Heart left ventricle (tissue), 16 donors: ENCODE results near the gene KCNQ2. TPM values are rescaled to one million over a fixed set of nuclear protein-coding genes. Genes with fewer than 3 reads are reported as not detected.

Experiments used
- ATAC-seq, 4 donors: fragments of 200-7000 bp; cut with Tn5 transposase; one replicate each; pipeline ENCODE4 v1.9.1; 2020 to 2022; ENCODE audit warnings: moderate library complexity in 4 of 4, mild to moderate bottlenecking in 3 of 4, moderate number of reproducible peaks in 1 of 4
- DNase-seq, 5 donors: peaks; one replicate each; pipeline ENCODE4 v3.0.0-alpha.2; 2020
- H3K27ac ChIP-seq, 12 donors: fragments of 200-600 bp; sonication (generic) in 4 of 12; one replicate each; pipeline versions ENCODE4 v1.5.0 to v1.8.0; 2016 to 2022; ENCODE audit warnings: mild to moderate bottlenecking in 2 of 12
- H3K27me3 ChIP-seq, 9 donors: fragments of 200-600 bp; sonication (generic) in 2 of 9; one replicate each; pipeline versions ENCODE4 v1.5.1 to v1.8.0; 2016 to 2022; ENCODE audit warnings: mild to moderate bottlenecking in 3 of 9
- H3K36me3 ChIP-seq, 9 donors: fragments of 200-600 bp; sonication (generic) in 2 of 9; one replicate each; pipeline versions ENCODE4 v1.5.0 to v1.8.0; 2018 to 2022; ENCODE audit warnings: mild to moderate bottlenecking in 2 of 9
- H3K4me1 ChIP-seq, 12 donors: fragments of 200-600 bp; sonication (generic) in 4 of 12; one replicate each; pipeline versions ENCODE4 v1.5.0 to v1.8.0; 2016 to 2022; ENCODE audit warnings: mild to moderate bottlenecking in 3 of 12
- H3K4me3 ChIP-seq, 12 donors: fragments of 200-600 bp; sonication (generic) in 4 of 12; one replicate each; pipeline versions ENCODE4 v1.5.0 to v1.8.0; 2017 to 2022; ENCODE audit warnings: mild to moderate bottlenecking in 9 of 12, moderate library complexity in 4 of 12
- H3K9me3 ChIP-seq, 12 donors: fragments of 200-600 bp; sonication (generic) in 4 of 12; one replicate each; pipeline versions ENCODE4 v1.5.0 to v1.8.0; 2016 to 2022; ENCODE audit warnings: mild to moderate bottlenecking in 1 of 12
- CTCF ChIP-seq, 12 donors: fragments of 200-600 bp; sonication (generic) in 4 of 12; IDR thresholded peaks; one replicate each; pipeline versions ENCODE4 v1.5.0 to v1.8.0; 2018 to 2022; ENCODE audit warnings: antibody characterized with exemption in 12 of 12, mild to moderate bottlenecking in 5 of 12
- POLR2A ChIP-seq, 2 donors: fragments of 450-650 bp; IDR thresholded peaks; one replicate each; pipeline ENCODE4 v1.6.1; 2017; ENCODE audit warnings: antibody characterized with exemption in 2 of 2, mild to moderate bottlenecking in 2 of 2, moderate library complexity in 2 of 2
- WGBS, 4 donors: extraction: QIAGEN DNeasy Blood & Tissue Kit in 2 of 4; methylation state at CpG; one replicate each; pipeline versions ENCODE4 v1.1.5 to v1.1.7; 2013 to 2018; 5-methylcytosine and 5-hydroxymethylcytosine counted together
- intact Hi-C, 10 donors: fragments of 100-400 bp; cut with DNase I; formaldehyde crosslinking; loops; one replicate each; pipeline versions ENCODE4 v1.11.1 to v1.14.2; 2022
- polyA plus RNA-seq, 2 donors: library from polyadenylated mRNA; stranded (reverse); fragments of 200-250 nt; gene quantifications; one replicate each; pipeline ENCODE4 v1.2.3, GENCODE V29; 2013
- total RNA-seq, 9 donors: library from RNA; depleted of rRNA in 2 of 9; stranded (reverse); fragments of >200 nt in 2 of 9; fragmentation: NEBNext Ultra II Directional in 3 of 9; extraction: Animal tissue kit (Norgen Biotek cat#: 25700) in 3 of 9; gene quantifications; one replicate each; pipeline versions ENCODE4 v1.1.0 to v1.2.4, GENCODE V29; 2016 to 2023
- donor health status: ischemic (EF 13 %, LVEDD 7.1; RV severe dilation, severe dysfunction).
- donor health status: healthy with polysubstance abuse.
- donor health status: DM: no; HTN: yes; CAD: no.
- donor health status: DM: no; HTN: no; CAD: no.
- donor health status: ischemic (EF 25% LVEDD 6.9; RV normal size, moderate dysfunction).
- donor health status: ischemic (EF 25% LVEDD 5.7; RV mildly dilated, moderate dysfunction).
- donor health status: healthy.
- donor health status: DM: yes; HTN: yes; CAD: no.
- donor health status: ischemic (EF 35%, LVEDD 5.7; RV mildly dilated, moderate dysfunction).
- donor health status: nonischemic (EF 11% LVEDD 7.7; RV severe dilation, severe dysfunction).
- donor health status: DM: yes; HTN: yes; CAD: no.
- donor health status: PGD.
- donor health status: ischemic (EF 29% LVEDD 5.4; RV normal size, mild dysfunction).
- donor health status: nonischemic (EF 23%, LVEDD 6.1; RV moderate dilation, normal function).

KCNQ2 gene
- total and polyA plus RNA-seq, 11 donors = 0.06 to 2.6 (median 0.65) TPM; not detected in 7

DNA sequence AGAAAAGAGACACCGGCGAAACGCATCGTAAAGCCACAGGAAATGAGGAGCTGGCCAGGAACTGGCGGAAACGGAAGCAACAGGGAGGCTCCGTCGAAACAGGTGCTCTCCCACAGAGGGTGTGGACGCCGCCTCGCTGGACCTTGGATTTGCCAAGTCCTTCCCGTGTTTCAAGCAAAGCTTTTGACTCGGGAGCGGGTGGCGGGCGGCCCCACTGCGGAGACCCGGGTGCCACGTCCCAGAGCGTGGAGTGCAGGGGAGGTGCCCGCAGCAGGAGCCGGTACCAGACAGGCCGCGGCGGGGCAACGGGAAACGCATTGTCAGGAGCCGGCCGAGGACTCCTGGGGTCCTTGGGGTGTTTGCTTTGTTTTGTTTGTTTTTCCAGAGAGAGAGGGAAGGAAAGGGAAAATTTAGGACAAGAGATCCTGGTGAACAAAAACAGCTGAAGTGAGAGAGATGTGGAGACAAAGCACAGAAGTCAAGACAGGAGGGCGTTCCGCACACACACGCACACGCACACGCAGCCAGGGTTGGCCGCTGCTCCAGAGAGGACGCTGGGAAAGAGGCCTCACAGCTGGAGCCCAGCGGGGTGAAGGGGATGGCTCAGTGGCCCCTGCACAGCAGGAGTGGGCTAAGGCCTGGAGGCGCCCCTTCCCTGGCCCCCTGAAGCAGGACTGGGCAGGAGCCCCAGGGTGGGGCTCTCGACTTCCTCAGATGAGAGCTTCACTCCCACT lies 60.4 kb downstream of the KCNQ2 start:
- DNase-seq (no peak), ATAC-seq (no peak)
- TF ChIP-seq CTCF (IDR thresholded peaks at IDR 0.05) (no peak), POLR2A (IDR thresholded peaks at IDR 0.05) (no peak)
- Histone ChIP-seq H3K9me3 (no peaks in the 10 kb centered on the region), H3K4me1 (no peaks in the 10 kb centered on the region), H3K27me3 (peaks cover 4 to 57% (median 12%) of the 10 kb centered on the region in 9 donors), H3K27ac (no peak overlapping the region), H3K4me3 (no peak overlapping the region), H3K36me3 (no peaks in the 10 kb centered on the region)
- intact Hi-C loops = no loop called here
- 59 to 69% (median 66%) methylated on average over 37 to 39 of the region's 39 CpGs for WGBS, 4 donors

DNA sequence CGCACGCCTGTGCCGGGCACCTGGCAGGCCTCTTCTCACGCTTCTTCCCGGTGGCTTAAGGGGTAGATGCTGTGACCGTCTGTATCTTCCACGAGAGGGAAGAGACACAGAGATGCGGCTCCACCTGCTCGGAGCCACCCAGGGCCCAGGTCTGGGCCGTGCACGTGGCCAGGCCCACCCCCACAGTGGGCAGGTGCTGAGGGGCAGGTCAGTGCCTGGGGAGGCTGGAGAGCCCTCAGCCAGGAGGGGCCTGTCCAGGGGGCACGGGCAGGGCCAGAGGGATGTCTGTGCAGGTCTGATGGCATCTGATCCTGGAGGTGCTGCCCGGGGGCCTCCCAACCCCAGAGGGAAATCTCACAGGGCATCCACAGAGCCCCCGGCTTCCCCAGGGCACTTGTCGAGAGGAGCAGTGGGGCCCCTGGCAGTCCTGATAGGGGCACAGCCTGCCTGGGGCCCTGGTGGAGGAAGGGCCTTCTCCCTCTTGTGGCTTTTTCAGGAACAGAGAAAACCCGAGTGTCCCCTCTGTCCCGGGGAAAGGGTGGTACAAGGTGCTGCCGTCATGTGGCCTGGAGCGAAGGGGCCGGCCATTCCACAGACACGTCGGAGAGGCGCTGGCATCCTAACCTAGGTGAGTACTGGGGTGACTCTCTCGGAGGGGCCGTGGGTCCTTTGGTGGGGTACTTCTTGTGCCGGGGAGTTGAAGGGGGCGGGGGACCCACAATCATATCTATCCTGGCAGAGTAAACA lies 61.1 kb downstream of the KCNQ2 start:
- no peak for TF ChIP-seq CTCF (IDR thresholded peaks at IDR 0.05)
- TF ChIP-seq POLR2A (IDR thresholded peaks at IDR 0.05) = no peak
- intact Hi-C loops = no loop called here
- no peaks in the 10 kb centered on the region for H3K9me3 ChIP-seq
- H3K36me3 ChIP-seq = no peaks in the 10 kb centered on the region
- no peak overlapping the region for H3K4me3 ChIP-seq
- H3K27ac ChIP-seq = no peak overlapping the region
- 65 to 74% (median 67%) methylated on average over 17 to 27 of the region's 27 CpGs for WGBS, 4 donors
- no peak for DNase-seq
- no peaks in the 10 kb centered on the region for H3K4me1 ChIP-seq
- peaks cover 0 to 49% (median 9%) of the 10 kb centered on the region in 9 donors for H3K27me3 ChIP-seq
- peak in 1 of 4 donors; percentile 9 for ATAC-seq

DNA sequence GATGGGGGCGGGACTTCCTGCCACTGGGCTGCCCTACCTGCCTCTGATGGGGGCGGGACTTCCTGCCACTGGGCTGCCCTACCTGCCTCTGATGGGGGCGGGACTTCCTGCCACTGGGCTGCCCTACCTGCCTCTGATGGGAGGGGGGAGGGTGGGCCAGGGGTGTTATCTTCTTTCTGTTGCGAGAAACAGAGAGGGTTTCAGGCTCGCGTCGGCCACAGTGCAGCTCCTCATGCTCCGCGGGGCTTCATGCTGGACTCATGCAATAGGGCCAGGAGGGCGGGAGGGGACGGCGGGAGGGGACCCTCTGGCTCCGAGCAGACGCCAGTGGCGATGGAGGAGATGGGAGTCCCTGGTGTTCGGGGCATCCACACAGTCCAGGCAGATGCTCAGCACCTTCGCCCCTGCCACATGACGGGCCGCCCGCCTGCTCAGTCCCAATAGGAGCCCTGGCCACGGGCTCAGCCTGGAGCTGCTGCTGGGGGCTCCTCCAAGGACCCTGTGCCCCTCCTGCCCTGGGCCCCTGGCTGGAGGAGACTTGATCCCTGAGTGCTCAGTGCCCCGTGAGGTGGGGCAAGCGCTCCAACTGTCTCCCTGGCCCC lies 62.5 kb downstream of the KCNQ2 start:
- no peaks in the 10 kb centered on the region for H3K4me1 ChIP-seq
- ATAC-seq = no peak
- TF ChIP-seq POLR2A (IDR thresholded peaks at IDR 0.05) (no peak), CTCF (IDR thresholded peaks at IDR 0.05) (no peak)
- no peaks in the 10 kb centered on the region for H3K36me3 ChIP-seq
- H3K27me3 ChIP-seq = peaks cover 0 to 39% (median 7%) of the 10 kb centered on the region in 9 donors
- no peak overlapping the region for H3K27ac ChIP-seq
- DNase-seq = no peak
- no peaks in the 10 kb centered on the region for H3K9me3 ChIP-seq
- H3K4me3 ChIP-seq = no peak overlapping the region
- 62 to 73% (median 69%) methylated on average over 12 to 21 of the region's 23 CpGs for WGBS, 4 donors
- intact Hi-C loops = no loop called here
